Hematopoietic multipotent progenitor cell treated with erythropoietin and hydrocortisone succinate and interleukin-3 and kit ligand, for 8 days (in vitro differentiated cells): ENCODE measurements around the gene COG6.

Source experiments
- DNase-seq: peaks from one replicate; pipeline ENCODE4 v3.0.0-alpha.2; 2015

The COG6 gene

DNA sequence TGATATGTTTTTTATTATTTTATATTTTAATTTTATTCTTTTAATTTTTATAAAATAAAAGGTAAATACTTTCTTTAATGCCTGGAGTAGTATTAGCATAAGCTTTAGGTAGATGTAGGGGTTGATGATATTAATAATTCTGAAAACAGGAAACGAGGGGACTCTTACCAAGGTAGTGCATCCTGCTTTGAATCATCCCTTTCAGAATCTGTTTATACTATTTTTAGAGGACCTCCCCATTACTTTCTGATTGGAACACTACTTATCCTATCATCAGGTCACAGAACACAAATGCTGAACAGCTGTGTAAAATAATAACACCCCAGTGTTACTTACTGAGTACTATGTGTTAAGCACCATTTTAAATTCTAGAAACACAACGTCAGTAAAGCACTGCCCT lies 27.3 kb downstream of the COG6 start:
- no peak for DNase-seq

DNA sequence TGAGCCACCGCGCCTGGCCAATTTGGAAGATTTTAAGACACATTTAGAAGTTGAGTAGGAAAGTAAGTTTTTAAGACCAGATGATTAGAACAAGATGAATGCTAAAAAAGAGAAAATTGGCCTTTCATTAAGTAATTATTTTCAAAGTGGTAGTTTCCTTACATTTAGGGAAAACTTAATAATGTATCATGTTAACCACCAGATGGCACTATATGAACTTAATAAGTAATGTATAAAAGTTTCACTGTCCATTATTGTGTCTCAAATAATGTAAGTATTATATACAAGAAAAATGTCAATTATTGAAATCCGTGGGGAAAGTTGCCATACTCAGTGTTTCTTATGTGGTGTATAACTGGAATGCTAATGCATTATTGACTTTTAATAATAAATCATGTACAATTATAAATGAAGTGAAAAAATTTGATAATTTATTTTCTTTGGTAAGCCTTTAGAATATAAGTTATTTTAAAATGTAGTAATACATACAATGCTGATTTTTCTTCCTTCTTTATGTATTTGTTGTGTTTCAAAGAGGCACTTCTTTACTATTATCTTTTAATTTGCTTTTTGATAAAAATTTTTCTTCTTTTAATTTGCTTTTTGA lies 29.2 kb downstream of the COG6 start:
- DNase-seq, result peak; percentile 65

DNA sequence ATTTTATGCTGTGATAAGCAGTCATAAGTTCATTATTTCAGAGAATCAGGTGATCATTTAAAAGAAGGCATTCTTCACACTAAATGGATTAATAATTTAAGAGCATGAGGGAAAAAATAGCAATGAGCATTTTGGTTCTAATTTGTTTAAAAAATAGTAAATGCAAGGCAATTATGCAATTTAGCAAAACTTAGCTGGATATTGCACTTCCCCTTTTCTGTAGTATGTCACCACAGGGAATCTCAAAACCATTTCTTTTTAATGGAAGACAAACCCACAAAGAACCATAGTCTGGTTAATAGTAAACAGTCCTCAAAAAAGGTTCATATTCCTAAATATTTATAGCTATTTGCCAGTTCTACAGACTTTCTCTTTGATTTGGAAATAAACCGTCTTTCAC lies 30.2 kb downstream of the COG6 start:
- no peak for DNase-seq

DNA sequence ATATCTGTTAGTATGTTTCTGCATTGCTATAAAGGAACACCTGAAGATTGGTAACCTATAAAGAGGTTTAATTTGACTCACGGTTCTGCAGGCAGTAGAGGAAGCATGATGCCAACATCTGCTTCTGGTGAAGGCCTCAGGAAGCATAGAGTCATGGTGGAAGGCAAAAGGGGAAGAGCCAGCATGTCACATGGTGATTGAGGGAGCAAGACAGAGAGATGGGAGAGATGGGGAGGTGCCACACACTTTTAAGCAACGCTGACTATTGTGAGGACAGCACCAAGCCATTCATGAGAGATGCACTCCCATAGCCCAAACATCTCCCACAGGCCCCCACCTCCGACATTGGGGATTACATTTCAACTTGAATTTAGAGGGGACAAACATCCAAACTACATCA lies 32.8 kb downstream of the COG6 start:
- DNase-seq, result no peak

DNA sequence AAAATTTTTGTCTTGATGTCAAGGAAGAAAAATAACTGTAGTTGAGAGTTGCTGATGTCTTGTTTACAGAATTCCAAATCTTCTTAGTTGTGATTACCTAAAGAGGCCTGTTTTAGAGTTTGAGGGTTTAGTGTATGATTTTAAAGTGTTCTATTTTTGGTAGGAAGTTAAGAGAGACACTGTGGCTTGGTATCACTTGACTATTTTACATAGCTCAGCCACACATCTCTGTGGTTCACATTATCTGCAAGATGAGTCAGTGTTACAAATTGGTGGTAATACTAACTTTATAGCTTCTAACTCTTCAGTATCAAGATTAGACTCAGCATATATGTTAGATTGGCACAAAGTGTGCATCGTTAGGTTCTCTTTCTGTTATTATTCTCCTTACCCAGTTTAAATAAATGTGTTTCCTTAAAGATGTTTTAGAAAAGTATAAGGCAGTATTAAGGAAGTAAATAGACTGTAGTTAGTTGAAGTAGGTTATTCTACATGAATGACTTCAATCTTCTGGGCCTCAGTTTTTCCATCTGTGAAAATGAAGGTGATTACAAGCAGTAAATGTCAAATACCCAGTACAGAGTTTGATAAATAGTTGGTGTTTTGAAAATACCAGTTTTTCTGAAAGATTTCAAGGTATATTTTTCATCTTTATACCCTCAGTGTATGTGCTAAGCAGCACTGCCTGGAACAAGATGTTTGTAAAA lies 33.4 kb downstream of the COG6 start:
- peak; percentile 16 for DNase-seq

DNA sequence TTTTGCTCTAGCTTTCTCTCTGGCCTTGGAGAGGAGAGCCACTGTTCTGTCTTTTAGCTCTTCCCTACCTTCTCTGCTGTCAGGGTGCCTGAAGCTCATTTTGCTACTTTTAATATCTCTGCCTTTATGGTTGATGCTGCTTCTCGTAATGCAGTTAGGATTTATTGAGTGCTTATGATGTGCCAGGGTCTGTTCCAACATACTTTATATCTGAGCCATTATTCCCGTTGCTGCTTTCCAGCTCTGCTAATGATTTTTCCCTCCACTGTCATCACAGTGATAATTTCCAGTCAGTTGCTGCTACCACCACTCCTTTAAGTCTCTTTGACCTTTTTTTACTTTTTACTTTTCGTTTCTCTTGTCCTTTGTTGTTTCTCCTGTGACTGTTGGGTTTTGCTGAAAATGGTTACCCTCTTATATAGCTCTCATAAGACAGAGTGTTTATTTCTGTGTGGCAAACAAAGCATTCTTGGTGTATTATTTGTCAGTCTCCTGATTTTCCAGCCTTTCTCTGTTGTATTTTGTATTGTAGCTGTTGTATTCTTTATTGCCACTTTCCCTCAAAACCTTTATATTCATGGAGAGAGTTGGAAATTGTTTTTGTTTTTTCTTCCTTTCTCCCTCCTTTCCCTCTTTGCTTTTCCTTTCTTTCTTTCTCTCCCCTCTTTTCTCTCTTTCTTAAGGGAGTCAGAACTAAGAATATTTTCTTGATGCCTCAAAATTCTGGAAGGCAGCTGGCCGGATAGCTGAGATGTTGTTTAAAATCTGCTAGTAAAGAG lies 37.4 kb downstream of the COG6 start:
- DNase-seq, result no peak

DNA sequence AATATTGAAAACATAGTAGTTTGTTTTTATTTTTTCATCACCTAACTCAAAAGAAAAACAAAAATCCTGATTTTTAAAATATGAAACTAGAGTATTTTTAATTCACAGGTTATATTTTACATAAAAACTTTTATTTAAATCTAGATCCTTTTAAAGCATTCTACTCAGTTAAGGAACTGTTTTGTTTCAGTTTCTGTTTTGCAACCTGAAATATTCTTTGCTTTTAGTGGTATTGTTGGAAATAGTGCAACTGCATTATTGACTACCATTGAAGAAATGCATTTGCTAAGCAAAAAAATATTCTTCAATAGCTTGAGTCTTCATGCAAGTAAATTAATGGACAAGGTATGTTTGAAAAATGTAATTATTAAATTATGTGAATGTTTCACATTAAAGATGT lies 43.8 kb downstream of the COG6 start:
- no peak for DNase-seq

DNA sequence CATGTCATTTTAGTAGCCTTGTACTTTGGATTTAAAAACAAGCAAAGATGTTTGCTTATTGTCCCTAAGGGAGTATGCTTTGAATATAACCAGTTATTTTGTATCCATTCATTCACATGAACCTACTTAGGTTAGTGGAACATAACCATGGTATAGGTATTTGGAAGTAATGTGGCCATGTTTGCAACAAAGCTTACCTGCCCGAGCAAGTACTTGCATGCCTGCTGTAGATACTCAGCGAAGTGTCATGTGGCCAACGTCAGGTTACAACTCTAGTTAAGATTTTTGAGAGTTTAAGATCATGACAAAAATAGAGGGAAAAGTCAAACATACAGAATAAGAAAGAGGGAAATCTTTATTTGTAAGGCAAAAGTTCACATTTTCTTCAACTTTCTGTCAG lies 57.2 kb downstream of the COG6 start:
- no peak for DNase-seq

DNA sequence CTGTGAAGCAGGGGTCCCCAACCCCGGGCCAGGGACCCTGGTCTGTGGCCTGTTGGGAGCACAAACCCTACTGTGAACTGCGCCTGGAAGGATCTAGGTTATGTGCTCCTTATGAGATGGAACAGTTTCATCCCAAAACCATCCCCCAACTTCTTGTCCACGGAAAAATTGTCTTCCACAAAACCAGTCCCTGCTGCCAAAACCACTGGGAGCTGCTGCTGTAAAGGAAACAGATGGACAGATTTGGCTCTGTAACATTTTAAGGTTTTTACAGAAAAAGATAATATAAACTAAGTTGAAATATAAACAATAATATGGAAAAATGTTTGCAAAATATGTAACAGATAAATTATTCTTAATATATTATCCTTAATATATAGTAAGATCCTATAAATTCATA lies 73.7 kb downstream of the COG6 start:
- DNase-seq, result no peak

DNA sequence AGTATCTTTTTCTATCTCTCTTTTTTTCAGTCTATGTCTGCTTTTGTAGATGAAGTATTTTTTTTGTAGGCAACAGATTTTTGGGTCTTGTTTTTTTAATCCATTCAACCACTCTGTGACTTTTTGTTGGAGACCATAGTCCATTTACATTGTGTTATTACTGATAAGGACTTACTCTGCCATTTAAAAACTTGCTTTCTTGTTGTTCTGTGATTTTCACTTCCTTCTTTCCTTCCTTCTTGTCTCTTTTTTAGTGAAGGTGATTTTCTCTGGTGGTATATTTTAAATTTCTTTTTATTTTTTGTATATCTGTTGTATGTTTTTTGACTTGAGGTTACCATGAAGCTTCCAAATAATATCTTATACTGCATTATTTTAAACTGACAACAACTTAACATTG lies 79.5 kb downstream of the COG6 start:
- no peak for DNase-seq

DNA sequence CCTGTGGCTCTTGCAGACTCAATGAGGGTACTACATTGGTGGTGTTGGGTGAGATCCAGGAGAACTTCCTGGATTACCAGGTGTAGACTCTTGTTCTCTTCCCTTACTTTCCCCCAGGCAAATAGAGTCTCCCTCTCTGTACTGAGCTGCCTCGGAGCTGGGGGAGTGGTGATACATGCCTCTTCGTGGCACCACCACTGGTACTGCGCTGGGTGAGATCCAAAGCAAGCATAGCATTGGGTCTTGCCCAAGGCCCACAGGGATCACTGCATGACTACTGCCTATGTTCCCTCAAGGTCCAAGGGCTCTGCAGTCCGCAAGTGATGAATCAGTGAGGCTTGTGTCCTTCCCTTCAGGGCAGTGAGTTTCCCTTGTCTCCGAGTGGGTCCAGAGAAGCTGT lies 81.6 kb downstream of the COG6 start:
- no peak for DNase-seq

DNA sequence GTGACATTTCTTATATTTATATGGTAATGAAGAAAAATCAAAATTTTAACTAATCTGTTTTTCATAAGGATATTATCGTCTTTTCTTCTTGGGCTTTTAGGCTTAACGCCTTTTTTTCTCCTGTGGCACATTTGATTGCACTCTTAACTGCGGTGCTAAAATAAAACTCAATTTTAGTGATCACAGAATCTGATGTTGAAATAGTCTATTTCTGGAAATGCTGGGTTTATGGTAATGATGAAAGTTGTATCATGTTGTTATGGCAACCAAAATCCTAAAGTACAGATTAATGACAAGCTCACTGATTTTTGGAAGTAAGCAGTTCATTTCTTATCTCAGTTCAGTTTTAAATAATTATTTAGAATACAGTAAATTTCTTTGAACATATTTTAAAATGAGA lies 85.3 kb downstream of the COG6 start:
- no peak for DNase-seq

DNA sequence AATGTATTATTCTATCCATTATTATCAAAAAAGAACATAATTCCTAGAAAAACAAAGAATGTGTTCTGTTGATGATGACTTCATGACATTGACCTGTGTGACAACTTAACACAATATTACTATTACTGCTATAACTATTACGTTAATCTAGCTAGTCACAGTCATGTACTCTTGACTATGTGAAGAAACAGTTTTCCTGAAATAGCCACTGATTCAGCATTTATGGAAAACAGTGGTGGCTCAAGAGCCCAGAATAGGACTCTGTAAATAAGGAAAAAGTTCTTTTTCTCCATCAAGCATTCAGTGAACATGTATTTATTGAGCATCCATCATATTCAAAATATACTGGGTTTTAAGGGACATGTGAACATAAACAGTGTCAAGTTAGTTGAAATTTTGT lies 93.5 kb downstream of the COG6 start:
- DNase-seq, result no peak

DNA sequence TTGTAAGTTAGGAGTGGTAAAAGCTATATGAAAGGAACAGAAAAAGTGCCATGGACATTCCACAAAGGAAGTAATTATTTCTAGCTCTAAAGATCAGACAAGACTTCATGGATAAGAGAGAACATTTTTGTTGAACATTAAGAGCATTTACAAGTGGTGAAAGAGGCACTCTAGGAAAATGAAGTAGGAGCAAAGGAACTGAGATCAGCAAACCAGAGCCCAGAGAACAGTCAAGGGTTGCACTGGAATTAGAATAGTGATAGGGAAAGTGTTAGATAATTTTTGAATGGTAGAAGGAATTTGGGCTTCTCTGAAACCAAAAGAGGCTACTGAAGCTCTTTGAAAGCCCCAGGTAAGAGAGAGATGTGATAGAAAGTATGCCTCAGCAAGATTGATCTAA lies 94.1 kb downstream of the COG6 start:
- no peak for DNase-seq

DNA sequence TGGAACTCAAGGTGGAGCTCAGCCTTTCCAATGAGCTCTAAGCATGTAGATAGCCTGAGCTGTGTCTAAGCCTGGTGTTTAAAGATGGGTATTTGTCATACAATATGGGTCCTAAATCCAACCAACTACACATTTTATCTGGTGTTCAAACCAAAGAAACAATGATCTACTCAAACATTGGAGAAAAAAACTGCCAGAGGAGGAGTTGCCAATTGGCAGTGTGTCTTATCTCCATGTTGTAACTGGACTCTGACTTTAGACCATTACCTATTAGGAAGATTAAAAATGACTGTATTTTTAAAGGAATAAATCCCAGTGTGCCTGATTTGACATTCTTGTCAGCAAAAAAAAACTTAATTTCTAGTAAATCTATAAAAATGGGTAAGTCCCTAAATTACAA lies 96.3 kb downstream of the COG6 start:
- DNase-seq, result no peak

DNA sequence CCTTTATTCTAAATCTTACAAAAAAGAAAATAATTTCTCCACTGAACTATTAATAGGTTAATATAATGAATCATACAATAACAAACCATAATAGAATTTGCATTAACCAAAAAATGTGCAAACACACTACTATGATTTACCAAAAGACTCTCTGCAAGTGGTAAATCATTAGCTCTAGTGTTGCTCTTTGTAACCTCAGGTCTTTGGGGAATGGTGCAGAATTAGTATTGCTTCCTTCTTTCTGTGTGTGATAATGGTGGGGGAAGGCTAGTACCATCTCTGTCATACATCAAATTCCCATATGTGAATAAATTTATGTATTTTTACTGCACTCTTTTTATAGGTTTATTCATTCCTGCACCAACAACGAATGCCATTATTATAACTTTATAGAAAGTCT lies 105.1 kb downstream of the COG6 start:
- no peak for DNase-seq

DNA sequence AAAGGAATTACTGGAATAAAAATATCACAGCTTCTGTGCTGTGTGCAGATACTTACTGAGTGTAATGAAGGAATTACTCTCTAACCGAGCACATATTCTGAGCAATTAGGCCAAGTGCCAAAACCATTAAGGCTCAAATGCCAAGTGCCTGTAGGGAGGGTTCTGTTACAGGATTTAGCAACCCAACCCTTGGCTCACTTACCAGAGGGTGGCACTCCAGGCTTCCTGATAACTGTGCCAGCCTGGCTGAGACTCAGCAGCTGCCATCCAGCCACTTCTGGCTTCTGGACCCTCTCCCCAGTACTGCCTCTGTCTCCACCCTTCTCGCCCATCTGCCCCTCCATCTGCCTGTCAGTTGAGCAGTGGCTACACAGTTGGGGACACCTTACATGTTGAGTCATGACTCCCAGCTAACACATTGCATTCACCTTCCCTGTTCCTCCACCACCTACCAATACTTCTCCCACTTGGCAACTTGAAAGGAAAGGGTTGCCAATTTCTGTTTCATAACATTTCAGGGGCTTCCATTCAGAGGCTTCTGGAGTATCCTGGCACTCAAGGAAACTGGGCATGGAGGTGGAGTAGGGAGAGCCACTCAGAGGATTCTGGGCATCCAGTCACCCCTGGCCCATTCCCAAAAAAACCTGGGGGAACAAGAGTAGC lies 110.5 kb downstream of the COG6 start:
- peak; percentile 43 for DNase-seq

DNA sequence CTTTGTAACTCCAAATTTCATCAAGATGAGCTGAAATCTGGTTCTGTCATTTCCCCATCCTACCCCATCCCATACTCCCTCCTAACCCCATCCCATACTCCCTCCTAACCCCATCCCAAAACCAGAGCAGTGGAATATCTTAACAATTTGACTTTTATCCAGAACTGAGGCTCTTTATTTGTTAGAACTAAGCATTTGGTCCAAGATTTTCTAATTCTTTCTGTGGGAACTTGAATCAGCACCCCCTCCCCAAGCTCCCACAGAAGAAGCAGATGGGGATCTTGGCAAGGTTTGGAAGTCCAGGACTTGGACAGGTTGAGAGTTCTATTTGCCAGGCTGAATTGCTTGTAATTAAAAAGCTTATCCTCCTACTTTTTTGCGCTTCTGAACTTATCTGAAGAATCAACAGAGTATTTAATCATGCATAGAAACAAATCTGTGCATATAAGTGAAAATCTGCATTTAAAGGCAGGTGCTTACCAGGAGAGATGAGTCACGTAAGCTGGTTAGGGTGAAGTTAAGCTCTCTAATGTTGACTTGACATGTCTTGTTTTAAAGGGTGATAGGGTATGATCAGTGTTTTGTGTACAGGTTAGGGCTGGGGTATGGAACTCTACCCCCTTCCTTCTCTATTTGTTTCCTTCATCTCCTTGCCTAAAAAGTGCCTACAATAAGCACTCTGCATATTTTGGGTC lies 111.1 kb downstream of the COG6 start:
- no peak for DNase-seq

DNA sequence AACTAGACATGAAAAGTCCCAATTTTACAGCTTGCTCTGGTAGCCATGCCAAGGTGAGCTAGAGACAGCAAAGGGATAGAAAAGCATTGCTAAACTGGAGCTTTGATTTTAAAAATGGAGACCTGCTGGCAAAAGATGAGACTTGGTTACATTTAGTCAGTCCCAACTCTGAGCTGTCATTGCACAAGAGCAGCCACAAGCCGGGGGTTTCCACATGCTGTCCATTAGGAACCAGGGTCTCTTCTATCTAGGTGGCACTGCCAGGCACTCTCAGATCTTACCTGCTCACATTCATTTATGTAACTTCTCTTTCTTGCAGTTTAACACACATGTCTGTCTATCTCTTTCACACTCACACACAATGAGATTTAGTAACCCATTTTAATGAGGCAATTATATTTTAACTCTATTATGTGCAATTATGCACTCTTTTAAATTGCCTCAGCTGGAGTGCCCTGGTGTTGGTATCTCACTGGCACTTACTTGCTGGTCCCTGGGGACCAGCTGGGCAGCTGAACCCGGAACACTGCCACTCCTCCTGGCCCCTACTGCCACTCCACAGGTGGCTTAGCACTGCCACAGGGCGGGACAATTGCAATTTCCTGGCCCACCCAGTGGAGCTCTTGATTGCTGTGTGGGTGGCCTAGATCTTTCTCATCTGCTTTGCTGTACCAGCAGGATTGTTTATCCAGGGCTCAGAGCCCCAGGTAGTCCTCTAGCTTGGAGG lies 112.5 kb downstream of the COG6 start:
- no peak for DNase-seq

DNA sequence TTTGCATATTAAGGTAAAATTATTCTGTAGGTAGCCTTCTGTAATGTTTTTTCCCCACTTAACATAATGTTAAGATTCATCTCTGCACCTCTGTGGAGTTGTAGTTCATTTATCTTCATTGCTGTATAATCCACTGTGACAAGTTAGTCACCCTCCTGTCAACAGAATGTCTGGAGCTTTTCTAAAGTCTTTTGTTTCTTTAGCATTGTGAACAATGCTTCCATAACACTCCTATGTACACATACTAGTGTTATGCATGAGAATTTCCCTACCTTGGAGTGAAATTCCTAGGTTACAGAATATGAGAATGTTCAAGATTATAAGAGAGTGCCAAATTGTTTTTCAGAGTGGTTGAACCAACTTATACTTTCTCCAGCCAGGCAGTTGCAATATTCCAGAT lies 113.5 kb downstream of the COG6 start:
- DNase-seq, result no peak

DNA sequence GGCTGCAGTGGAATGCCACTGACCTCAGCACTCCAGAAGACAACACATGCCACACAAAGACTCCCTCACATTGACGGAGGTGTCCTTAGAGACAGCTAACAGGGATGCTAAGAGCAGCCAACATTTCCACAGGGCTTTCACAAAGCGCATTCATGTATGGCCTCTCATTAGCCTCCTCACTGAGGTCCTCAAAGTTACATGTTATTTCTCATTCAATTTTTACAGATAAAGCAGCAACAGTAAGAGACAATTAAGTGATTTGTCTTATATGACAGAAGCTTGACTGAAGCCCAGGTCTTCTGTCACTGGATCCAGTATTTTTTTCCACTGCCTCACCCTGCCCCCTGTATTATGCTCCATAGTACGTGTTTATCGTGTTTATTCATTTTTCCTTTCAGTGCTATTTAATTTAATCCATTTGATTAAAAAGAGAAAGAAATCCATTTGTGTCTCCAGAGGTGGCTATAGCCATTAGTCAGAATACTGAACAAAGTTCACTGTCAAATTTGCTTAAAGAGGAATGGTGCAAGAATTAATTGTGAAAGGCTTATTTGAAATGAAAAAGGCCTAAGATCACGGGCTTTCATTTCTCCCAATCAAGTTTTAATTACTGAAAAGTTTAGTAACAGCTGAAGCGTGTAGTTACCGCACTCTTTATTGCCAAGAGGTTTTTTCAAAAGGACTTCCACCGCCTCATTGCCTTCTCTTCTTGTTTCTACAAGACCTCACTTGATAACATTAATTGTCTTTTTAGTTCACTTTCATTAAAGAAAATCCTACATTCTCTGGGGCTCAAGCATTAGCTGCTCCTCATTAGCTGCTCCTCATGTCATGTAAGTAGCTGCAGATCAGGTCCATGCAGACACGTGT lies 115.0 kb downstream of the COG6 start:
- no peak for DNase-seq
